Activated CD8-positive, alpha-beta T cell treated with anti-CD3 and anti-CD28 coated beads, Interleukin-2, amount 10 ng/mL, durations not matched to agents 7 days and 5 days (primary cell): ENCODE measurements around the gene FAM131B. TPM values are rescaled to one million over a fixed set of nuclear protein-coding genes. Genes with fewer than 3 reads are reported as not detected.

ENCODE experiments used
- ATAC-seq: fragments of 150-1000 bp; cut with Tn5 transposase; one replicate; pipeline ENCODE4 v1.10.0; 2021; ENCODE audit warnings: moderate library complexity
- CTCF ChIA-PET: fragments of 350-600 bp; sonication (Branson Sonifier 250); formaldehyde crosslinking; loops from one replicate; lab custom pipeline; 2021; ENCODE audit warnings: antibody characterized with exemption; lab: Charles Lee
- POLR2A ChIA-PET: fragments of 350-600 bp; sonication (Branson Sonifier 250); formaldehyde crosslinking; loops from one replicate; lab custom pipeline; 2021; ENCODE audit warnings: antibody characterized with exemption; lab: Charles Lee
- DNase-seq: peaks from one replicate; pipeline ENCODE4 v3.0.0-alpha.2; 2020
- H3K27ac Mint-ChIP-seq: one replicate; pipeline ENCODE4 v1.8.0; 2021; ENCODE audit warnings: mild to moderate bottlenecking, mixed read lengths
- H3K27me3 Mint-ChIP-seq: one replicate; pipeline ENCODE4 v1.8.0; 2021; ENCODE audit warnings: low read depth, mixed read lengths
- H3K36me3 Mint-ChIP-seq: one replicate; pipeline ENCODE4 v1.8.0; 2021; ENCODE audit warnings: low read depth, mixed read lengths
- H3K4me1 Mint-ChIP-seq: one replicate; pipeline ENCODE4 v1.8.0; 2021; ENCODE audit warnings: low read depth, mixed read lengths
- H3K4me3 Mint-ChIP-seq: one replicate; pipeline ENCODE4 v1.8.0; 2021; ENCODE audit warnings: mild to moderate bottlenecking, mixed read lengths
- H3K9me3 Mint-ChIP-seq: one replicate; pipeline ENCODE4 v1.8.0; 2022; ENCODE audit warnings: mixed read lengths; ENCODE audit not compliant: insufficient read depth
- total RNA-seq, 2 experiments: library from RNA; stranded (reverse); gene quantifications; one replicate each; pipeline ENCODE4 v1.2.3, GENCODE V29; 2021

FAM131B gene
- total RNA-seq, 2 experiments from 2014 or later: 2.2 to 2.4 TPM

DNA sequence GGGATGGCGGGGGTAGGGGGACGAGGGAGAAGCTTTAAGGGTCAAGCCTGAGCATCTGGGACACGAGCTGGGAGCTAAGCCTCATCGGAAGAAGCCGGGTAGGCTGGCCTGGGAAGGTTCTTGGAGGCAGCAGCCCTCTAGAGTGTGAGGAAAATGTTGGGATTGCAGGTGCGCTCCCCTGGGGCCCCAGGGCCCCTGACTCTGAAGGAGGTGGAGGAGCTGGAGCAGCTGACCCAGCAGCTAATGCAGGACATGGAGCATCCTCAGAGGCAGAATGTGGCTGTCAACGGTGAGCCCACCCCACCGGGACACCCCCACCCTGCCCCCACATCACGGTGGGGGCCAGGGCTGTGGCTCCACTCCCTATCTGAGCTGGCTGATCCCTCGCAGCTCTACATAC lies 25.5 kb upstream of the FAM131B start:
- POLR2A ChIA-PET: interaction anchor here (0.7 to 2.0 kb wide), 2 partner anchors 9 to 20 kb away, joined by 7 to 11 read pairs; no protein-coding TSS in a partner anchor
- Mint-ChIP-seq H3K36me3 (peaks cover 43% of the 10 kb centered on the region), H3K27me3 (no peaks in the 10 kb centered on the region), H3K27ac (no peak overlapping the region), H3K4me1 (peaks cover 26% of the 10 kb centered on the region), H3K9me3 (no peaks in the 10 kb centered on the region), H3K4me3 (no peak overlapping the region)
- DNase-seq (no peak), ATAC-seq (no peak)
- CTCF ChIA-PET: interaction anchor here (0.7 to 2.8 kb wide), 5 partner anchors 15 to 89 kb away, joined by 3 to 10 read pairs (median 6); no protein-coding TSS in a partner anchor

GRCh38 chr7:143387156-143387975 lies 24.9 kb upstream of the FAM131B start:
- no peaks in the 10 kb centered on the region for H3K9me3 Mint-ChIP-seq
- CTCF ChIA-PET: interaction anchor here (1.0 to 2.8 kb wide), 3 partner anchors 19 to 35 kb away, joined by 3 to 10 read pairs (median 6); no protein-coding TSS in a partner anchor
- POLR2A ChIA-PET: interaction anchor here (0.7 to 2.0 kb wide), 2 partner anchors 9 to 20 kb away, joined by 7 to 11 read pairs; no protein-coding TSS in a partner anchor
- DNase-seq (no peak), ATAC-seq (no peak)
- peaks cover 38% of the 10 kb centered on the region for H3K36me3 Mint-ChIP-seq
- no peak overlapping the region for H3K27ac Mint-ChIP-seq
- H3K4me1 Mint-ChIP-seq: peaks cover 26% of the 10 kb centered on the region
- no peaks in the 10 kb centered on the region for H3K27me3 Mint-ChIP-seq
- H3K4me3 Mint-ChIP-seq: no peak overlapping the region

GRCh38 chr7:143385891-143386781 lies 23.6 kb upstream of the FAM131B start:
- ChIA-PET CTCF (interaction anchor here (1.1 kb wide), 2 partner anchors 30 to 146 kb away, joined by 3 to 7 read pairs; no protein-coding TSS in a partner anchor), POLR2A (interaction anchor here (1.4 to 2.0 kb wide), 2 partner anchors 11 to 21 kb away, joined by 6 to 8 read pairs; no protein-coding TSS in a partner anchor)
- DNase-seq (peak; percentile 55), ATAC-seq (peak; percentile 48)
- H3K4me3 Mint-ChIP-seq: no peak overlapping the region
- H3K27ac Mint-ChIP-seq: no peak overlapping the region
- no peaks in the 10 kb centered on the region for H3K27me3 Mint-ChIP-seq
- H3K4me1 Mint-ChIP-seq: peaks cover 19% of the 10 kb centered on the region
- H3K36me3 Mint-ChIP-seq: peaks cover 27% of the 10 kb centered on the region
- H3K9me3 Mint-ChIP-seq: no peaks in the 10 kb centered on the region

- ChIA-PET CTCF (interaction anchor here (0.8 to 2.8 kb wide), 13 partner anchors 10 to 512 kb away, joined by 3 to 12 read pairs (median 3); partner anchors contain the start of gene EPHA1), POLR2A (interaction anchor here (0.7 to 2.7 kb wide), 5 partner anchors 9 to 576 kb away, joined by 3 to 18 read pairs (median 6); no protein-coding TSS in a partner anchor)
- ATAC-seq (no peak), DNase-seq (no peak)
- Mint-ChIP-seq H3K27me3 (no peaks in the 10 kb centered on the region), H3K4me1 (peaks cover 13% of the 10 kb centered on the region), H3K4me3 (no peak overlapping the region), H3K27ac (no peak overlapping the region), H3K36me3 (peaks cover 17% of the 10 kb centered on the region), H3K9me3 (no peaks in the 10 kb centered on the region)
These were observed 22.4 kb upstream of the FAM131B start for GRCh38 chr7:143384661-143385631.

DNA sequence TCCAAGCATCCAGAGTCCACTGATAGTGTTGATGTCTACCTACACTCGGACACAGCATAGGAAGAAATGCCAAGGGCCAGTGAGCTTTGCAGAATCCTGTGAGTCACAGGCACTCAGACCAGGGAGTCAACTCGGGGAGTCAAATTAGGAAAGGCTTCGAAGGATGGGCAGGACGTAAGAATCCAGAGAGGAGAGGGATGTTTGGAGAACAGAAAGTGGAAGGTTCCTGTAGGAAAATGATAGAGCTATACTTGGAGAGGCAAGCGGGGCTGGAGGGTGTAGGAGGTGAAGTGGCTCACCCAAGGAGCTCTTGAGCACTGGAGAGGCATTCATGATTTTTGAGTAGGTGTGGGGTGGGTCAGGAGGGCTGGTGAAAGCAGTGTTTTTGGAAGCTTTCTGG lies 21.6 kb upstream of the FAM131B start:
- ChIA-PET CTCF (interaction anchor here (0.8 to 2.8 kb wide), 12 partner anchors 9 to 511 kb away, joined by 3 to 12 read pairs (median 4); partner anchors contain the start of gene EPHA1), POLR2A (interaction anchor here (0.7 to 2.7 kb wide), 5 partner anchors 9 to 575 kb away, joined by 3 to 18 read pairs (median 6); no protein-coding TSS in a partner anchor)
- ATAC-seq (no peak), DNase-seq (no peak)
- Mint-ChIP-seq H3K4me1 (peaks cover 9% of the 10 kb centered on the region), H3K9me3 (no peaks in the 10 kb centered on the region), H3K36me3 (peaks cover 9% of the 10 kb centered on the region), H3K4me3 (no peak overlapping the region), H3K27me3 (no peaks in the 10 kb centered on the region), H3K27ac (no peak overlapping the region)

- CTCF ChIA-PET: interaction anchor here (0.9 to 2.8 kb wide), 8 partner anchors 8 to 510 kb away, joined by 3 to 12 read pairs (median 7); partner anchors contain the start of gene EPHA1
These were observed 21.1 kb upstream of the FAM131B start for GRCh38 chr7:143383642-143383957.

DNA sequence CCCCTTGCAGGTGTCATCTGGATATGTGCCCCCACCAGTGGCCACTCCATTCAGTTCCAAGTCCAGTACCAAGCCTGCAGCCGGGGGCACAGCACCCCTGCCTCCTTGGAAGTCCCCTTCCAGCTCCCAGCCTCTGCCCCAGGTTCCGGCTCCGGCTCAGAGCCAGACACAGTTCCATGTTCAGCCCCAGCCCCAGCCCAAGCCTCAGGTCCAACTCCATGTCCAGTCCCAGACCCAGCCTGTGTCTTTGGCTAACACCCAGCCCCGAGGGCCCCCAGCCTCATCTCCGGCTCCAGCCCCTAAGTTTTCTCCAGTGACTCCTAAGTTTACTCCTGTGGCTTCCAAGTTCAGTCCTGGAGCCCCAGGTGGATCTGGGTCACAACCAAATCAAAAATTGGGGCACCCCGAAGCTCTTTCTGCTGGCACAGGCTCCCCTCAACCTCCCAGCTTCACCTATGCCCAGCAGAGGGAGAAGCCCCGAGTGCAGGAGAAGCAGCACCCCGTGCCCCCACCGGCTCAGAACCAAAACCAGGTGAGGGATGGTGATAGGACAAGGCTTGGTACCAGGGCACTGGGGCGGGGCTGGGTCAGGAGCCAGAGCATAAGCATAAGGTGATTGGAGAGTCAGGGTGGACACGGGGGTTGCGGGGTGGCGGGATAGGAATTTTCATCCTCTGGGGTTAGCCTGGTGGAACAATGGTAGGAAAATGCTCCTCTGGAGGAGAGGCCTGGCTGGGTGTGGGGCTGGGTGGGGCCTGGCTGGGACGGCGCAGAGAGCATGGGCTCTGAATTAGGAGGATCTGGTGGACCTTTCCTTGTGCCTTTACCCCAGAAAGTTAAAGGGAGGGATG lies 20.5 kb upstream of the FAM131B start:
- Mint-ChIP-seq H3K4me3 (no peak overlapping the region), H3K27ac (peak overlapping the region; percentile 47), H3K9me3 (no peaks in the 10 kb centered on the region), H3K4me1 (peaks cover 18% of the 10 kb centered on the region), H3K36me3 (peaks cover 4% of the 10 kb centered on the region), H3K27me3 (no peaks in the 10 kb centered on the region)
- DNase-seq: no peak
- POLR2A ChIA-PET: interaction anchor here (2.7 kb wide), 1 partner anchor 24 kb away, joined by 18 read pairs; no protein-coding TSS in a partner anchor
- ATAC-seq: no peak
- CTCF ChIA-PET: interaction anchor here (1.2 to 2.8 kb wide), 6 partner anchors 8 to 142 kb away, joined by 3 to 12 read pairs (median 7); partner anchors contain the start of gene EPHA1

More at GRCh38 chr7:143383642-143383957, 21.1 kb upstream of the FAM131B start:
- Mint-ChIP-seq H3K4me1 (peaks cover 13% of the 10 kb centered on the region), H3K9me3 (no peaks in the 10 kb centered on the region), H3K4me3 (no peak overlapping the region), H3K27ac (no peak overlapping the region), H3K36me3 (peaks cover 5% of the 10 kb centered on the region), H3K27me3 (no peaks in the 10 kb centered on the region)
- no peak for ATAC-seq
- no peak for DNase-seq
- POLR2A ChIA-PET: interaction anchor here (1.2 to 2.7 kb wide), 4 partner anchors 8 to 38 kb away, joined by 3 to 18 read pairs (median 8); no protein-coding TSS in a partner anchor

GRCh38 chr7:143382126-143382790 lies 19.7 kb upstream of the FAM131B start:
- Mint-ChIP-seq H3K4me1 (peaks cover 18% of the 10 kb centered on the region), H3K27me3 (no peaks in the 10 kb centered on the region), H3K36me3 (no peaks in the 10 kb centered on the region), H3K4me3 (no peak overlapping the region), H3K9me3 (no peaks in the 10 kb centered on the region), H3K27ac (peak overlapping the region; percentile 47)
- ATAC-seq (no peak), DNase-seq (no peak)
- CTCF ChIA-PET: interaction anchor here (1.1 to 2.8 kb wide), 4 partner anchors 33 to 142 kb away, joined by 3 to 11 read pairs (median 4); no protein-coding TSS in a partner anchor
- POLR2A ChIA-PET: interaction anchor here (0.6 to 2.7 kb wide), 4 partner anchors 9 to 119 kb away, joined by 3 to 18 read pairs (median 3); partner anchors contain the start of gene GSTK1
